Stimulated activated CD4-positive, alpha-beta T cell treated with anti-CD3 and anti-CD28 coated beads, TNF-alpha, amount 100 ng/mL, for 24 hours (primary cell): ENCODE results near the gene MGST2.
"Not testable (repeated sequence)": the region's sequence is repeated elsewhere in the genome, so short reads cannot be mapped to it uniquely, and the experiment has no call there.

Source experiments
- DNase-seq, 3 experiments: peaks; one replicate each; pipeline ENCODE4 v3.0.0-alpha.2; 2020; ENCODE audit warnings: low read depth in 3 of 3

The MGST2 gene

GRCh38 chr4:139665690-139666529 is at the start of gene MGST2:
MGST2 (plus strand) TSS chr4:139665819; CDS start chr4:139666020, 201 bp downstream.
- DNase-seq: peak in 1 of 3 experiments; percentile 34

DNA sequence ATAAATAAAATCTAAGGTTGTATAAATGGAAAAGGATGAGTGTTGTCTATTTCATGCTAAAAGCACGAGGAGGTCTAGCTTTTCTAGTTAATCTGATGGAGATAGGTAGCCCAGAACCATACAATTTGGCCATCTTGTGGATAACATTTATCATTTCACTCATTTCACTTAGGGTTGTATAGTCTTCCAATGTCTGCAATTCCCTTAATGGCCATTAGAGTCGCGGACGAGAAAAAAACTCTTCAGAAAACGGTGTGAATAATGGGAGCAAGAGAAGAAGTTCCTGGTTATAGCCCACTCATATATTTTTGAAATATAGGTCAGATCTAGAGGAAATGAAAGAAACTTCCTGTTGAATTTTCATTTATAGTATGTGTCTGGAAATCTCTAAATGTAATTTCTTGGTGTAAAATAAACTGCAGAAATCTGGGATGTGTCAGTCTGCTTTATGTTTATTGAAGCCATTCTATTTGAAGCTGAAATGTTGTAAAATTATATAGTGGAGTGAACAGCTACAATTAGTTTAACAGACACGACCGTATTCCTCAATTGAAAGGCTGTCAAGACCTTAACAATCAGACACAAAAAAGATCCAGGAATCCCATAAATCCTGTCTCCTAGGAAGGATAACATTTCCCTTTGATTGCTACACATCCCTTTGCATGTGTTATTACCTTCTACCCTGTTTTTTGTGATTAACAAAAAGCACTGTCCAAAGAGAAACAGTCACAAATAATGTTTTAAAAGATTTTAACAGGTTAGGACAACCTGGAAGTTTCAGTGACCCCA is 47.7 kb upstream of the MGST2 start:
- DNase-seq: no peak

- DNase-seq: no peak
Observed at GRCh38 chr4:139619644-139620043, 46.0 kb upstream of the MGST2 start.

GRCh38 chr4:139622901-139623381 is 42.7 kb upstream of the MGST2 start:
- no peak for DNase-seq

- no peak for DNase-seq
Observed at GRCh38 chr4:139624441-139625092, 41.1 kb upstream of the MGST2 start.

DNA sequence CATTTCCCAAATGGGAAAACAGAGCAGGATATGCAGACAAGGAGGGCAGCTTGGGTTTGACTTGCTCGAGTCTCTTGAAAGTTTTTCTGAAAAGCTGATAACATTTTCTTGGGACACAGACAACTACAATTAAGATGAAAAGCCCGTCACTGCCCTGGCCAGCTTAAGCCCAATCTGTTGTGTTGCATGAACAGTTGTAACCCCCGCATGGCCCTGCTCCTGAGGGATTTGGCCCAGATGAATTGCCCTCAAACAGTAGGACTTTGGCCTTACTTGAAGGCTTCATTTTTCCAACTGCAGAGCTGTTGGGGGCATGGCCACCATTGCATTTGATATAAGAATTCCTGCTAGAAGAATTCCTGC is 40.5 kb upstream of the MGST2 start:
- DNase-seq: no peak

- no peak for DNase-seq
Observed at GRCh38 chr4:139625482-139625881, 40.1 kb upstream of the MGST2 start.

- no peak for DNase-seq
Observed at GRCh38 chr4:139628184-139629012, 37.2 kb upstream of the MGST2 start.

- no peak for DNase-seq
Observed at GRCh38 chr4:139629436-139630125, 36.0 kb upstream of the MGST2 start.

DNA sequence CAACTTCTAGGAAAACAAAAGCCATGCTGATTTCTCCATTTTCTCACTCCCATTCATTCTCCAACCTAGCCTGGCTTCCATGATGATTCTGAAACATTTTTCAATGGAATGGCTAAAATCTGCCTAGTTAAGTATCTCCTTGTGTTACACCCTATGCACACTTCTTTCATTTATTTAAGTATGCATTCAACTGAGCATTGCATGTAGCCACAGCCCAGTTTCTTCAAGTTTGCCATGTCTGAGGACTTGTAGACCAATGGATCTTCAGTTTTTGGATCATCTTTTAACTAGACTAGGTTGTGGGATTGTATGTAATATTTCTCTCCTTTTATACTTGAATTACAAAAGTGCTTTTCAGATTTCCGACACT is 35.5 kb upstream of the MGST2 start:
- DNase-seq: no peak

DNA sequence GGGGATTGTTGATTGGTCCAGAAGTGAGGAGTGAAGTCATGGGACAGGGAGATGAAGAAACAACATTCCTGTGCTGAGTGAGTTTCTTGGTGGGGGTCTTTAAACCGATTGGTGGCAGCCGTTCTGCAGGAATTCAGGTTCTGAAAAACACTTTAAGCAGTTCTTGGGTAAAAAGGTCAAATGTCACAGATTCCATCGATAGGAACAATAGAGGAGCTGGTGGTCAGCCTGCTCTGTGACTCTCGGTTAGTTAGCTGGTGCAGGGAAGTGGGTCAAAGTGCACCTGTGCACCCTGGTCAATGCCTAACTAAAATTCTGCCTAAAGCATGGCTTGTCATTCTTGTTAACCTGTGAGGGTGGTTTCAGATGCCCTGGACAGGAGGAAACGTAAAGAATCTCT is 34.6 kb upstream of the MGST2 start:
- no peak for DNase-seq

GRCh38 chr4:139631791-139632190 is 33.8 kb upstream of the MGST2 start:
- no peak for DNase-seq

GRCh38 chr4:139632739-139633138 is 32.9 kb upstream of the MGST2 start:
- DNase-seq: not testable (repeated sequence)

DNA sequence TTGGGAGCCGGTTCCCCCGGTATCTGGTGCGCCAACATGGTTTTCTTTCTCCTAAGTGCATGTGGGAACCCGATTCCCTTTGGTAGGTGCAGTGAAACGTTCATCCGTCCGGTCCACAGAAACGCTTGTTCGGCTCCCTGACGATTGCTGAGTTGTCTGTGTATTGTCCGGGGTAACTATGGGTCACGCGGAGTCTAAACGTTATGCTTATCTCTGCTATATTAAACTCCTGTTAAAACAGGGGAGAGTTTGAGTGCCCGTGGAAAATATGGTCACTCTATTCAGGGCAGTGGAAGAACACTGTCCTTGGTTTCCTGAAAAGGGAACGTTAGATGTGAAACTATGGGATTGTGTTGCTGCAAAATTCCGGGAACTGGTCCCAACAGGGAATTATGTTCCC is 32.4 kb upstream of the MGST2 start:
- no peak for DNase-seq

DNA sequence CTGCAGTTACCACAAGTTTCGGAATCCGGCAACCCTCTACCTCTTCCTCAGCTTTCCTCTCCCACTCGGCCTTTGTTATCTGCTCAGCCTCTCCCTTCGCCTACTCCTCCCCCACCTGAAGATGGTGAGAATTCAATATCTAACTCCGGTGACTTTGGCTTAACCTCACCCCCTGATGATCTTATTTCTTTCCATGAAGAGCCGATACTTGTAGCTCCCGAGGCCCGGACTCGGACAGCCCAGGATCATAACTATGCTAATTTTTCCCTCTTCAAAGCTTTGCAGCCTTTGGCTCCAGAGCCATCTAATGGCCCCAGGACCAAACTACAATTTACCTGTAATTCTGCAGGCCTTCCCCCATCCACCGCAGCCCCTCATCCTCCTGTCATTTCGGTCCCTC is 32.0 kb upstream of the MGST2 start:
- no peak for DNase-seq

DNA sequence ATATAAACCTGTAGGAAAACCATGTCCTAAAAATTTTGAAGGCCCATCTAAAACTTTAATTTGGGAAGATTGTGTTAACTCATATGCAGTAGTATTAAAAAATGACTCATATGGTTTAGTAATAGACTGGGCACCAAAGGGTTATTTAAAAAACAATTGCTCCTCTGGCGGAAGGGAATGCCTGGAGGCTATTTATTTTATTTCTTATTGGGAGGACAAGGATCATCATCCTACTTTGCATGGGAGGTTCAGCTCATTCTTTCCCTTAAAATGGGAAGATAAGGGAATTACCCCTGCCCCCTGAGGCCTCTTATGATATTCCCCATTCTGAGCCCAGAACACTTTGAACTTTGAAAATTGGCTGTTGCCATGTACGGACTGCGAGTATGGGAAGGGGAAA is 29.7 kb upstream of the MGST2 start:
- DNase-seq: no peak

GRCh38 chr4:139638306-139638705 is 27.3 kb upstream of the MGST2 start:
- DNase-seq: not testable (repeated sequence)

- DNase-seq: no peak
Observed at GRCh38 chr4:139639654-139640053, 26.0 kb upstream of the MGST2 start.

GRCh38 chr4:139641218-139641617 is 24.4 kb upstream of the MGST2 start:
- no peak for DNase-seq

GRCh38 chr4:139642364-139642763 is 23.3 kb upstream of the MGST2 start:
- no peak for DNase-seq
